Vagina (tissue), 2 donors: ENCODE data around the gene DIP2B. TPM values are rescaled to one million over a fixed set of nuclear protein-coding genes. Genes with fewer than 3 reads are reported as not detected.

Experiments
- DNase-seq, 2 donors: peaks; one replicate each; pipeline ENCODE4 v3.0.0-alpha.2; 2017; ENCODE audit errors: extremely low spot score in 2 of 2
- H3K27ac ChIP-seq: fragments of 200-600 bp; sonication (generic); one replicate; pipeline ENCODE4 v1.5.1; 2019
- H3K27me3 ChIP-seq: fragments of 200-600 bp; sonication (generic); one replicate; pipeline ENCODE4 v1.5.1; 2019
- H3K36me3 ChIP-seq, 2 donors: fragments of 200-600 bp; sonication (generic); one replicate each; pipeline ENCODE4 v1.5.1; 2017 to 2019
- H3K4me1 ChIP-seq: fragments of 200-600 bp; sonication (generic); one replicate; pipeline ENCODE4 v1.5.1; 2019
- H3K4me3 ChIP-seq, 2 donors: fragments of 200-600 bp; sonication (generic); 1 replicate in 1 of 2; 2 replicates in 1 of 2; pipeline ENCODE4 v1.5.1; 2016 to 2019
- H3K9me3 ChIP-seq: fragments of 200-600 bp; sonication (generic); one replicate; pipeline ENCODE4 v1.5.1; 2019
- CTCF ChIP-seq, 3 experiments: fragments of 450-650 bp in 2 of 3; fragments of 200-600 bp in 1 of 3; sonication (generic) in 1 of 3; IDR thresholded peaks; one replicate each; pipeline ENCODE4 v1.5.1; 2017 to 2019; ENCODE audit warnings: antibody characterized with exemption in 3 of 3, mild to moderate bottlenecking in 2 of 3, moderate library complexity in 2 of 3
- POLR2A ChIP-seq, 2 donors: fragments of 450-650 bp; IDR thresholded peaks; one replicate each; pipeline ENCODE4 v1.6.1; 2017; ENCODE audit warnings: antibody characterized with exemption in 2 of 2, mild to moderate bottlenecking in 2 of 2, moderate library complexity in 2 of 2
- POLR2AphosphoS5 ChIP-seq, 2 donors: sonication (generic); formaldehyde crosslinking; IDR thresholded peaks; one replicate each; pipeline ENCODE4 v1.9.0; 2017; ENCODE audit warnings: antibody characterized with exemption in 2 of 2, mild to moderate bottlenecking in 2 of 2, low read depth in 1 of 2; ENCODE audit not compliant: insufficient read depth in 1 of 2
- intact Hi-C: fragments of 100-400 bp; cut with DNase I; formaldehyde crosslinking; loops from one replicate; pipeline ENCODE4 v1.15.1; 2023
- total RNA-seq: library from RNA; depleted of rRNA; stranded (reverse); fragments of >200 nt; gene quantifications from one replicate; pipeline ENCODE4 v1.2.3, GENCODE V29; 2016

DIP2B gene
- total RNA-seq, 1 donor from 2014 or later = 32.2 TPM

- no peak overlapping the region for H3K27ac ChIP-seq
- H3K36me3 ChIP-seq = peaks cover 0 to 76% of the 10 kb centered on the region in 2 donors
- no peak for DNase-seq
- no peaks in the 10 kb centered on the region for H3K9me3 ChIP-seq
- no peak overlapping the region for H3K4me3 ChIP-seq
- no peaks in the 10 kb centered on the region for H3K27me3 ChIP-seq
- no peak for TF ChIP-seq POLR2AphosphoS5 (IDR thresholded peaks at IDR 0.05; ENCODE audit: insufficient read depth in 1 of 2, low read depth in 1 of 2)
- no peak for TF ChIP-seq CTCF (IDR thresholded peaks at IDR 0.05)
- TF ChIP-seq POLR2A (IDR thresholded peaks at IDR 0.05) = no peak
- H3K4me1 ChIP-seq = no peaks in the 10 kb centered on the region
- intact Hi-C loops = no loop called here
Observed at GRCh38 chr12:50706606-50707005, 201.8 kb downstream of the DIP2B start.

DNA sequence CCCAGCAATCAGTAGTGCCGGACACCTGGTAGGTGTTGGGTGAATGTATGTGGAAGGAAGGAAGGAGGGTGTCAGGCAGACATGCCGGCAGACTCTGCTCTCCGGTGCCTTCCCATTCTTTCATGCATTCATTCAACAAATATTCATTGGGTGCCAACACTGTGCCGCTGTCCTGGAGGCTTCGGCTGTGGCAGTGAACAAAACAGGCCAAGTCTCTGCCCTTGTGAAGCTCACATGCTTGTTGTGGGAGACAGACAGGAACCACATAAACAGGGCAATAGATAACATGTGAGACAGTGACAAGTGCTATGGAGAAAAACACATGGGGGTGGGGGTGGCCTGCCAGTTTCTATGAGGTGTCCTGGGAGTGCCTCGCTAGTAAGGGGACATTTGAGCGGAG is 202.6 kb downstream of the DIP2B start:
- H3K4me1 ChIP-seq = no peaks in the 10 kb centered on the region
- no peaks in the 10 kb centered on the region for H3K27me3 ChIP-seq
- DNase-seq = no peak
- no peak overlapping the region for H3K27ac ChIP-seq
- H3K4me3 ChIP-seq = no peak overlapping the region
- no peaks in the 10 kb centered on the region for H3K9me3 ChIP-seq
- H3K36me3 ChIP-seq = peaks cover 0 to 74% of the 10 kb centered on the region in 2 donors
- TF ChIP-seq POLR2AphosphoS5 (IDR thresholded peaks at IDR 0.05; ENCODE audit: insufficient read depth in 1 of 2, low read depth in 1 of 2) (no peak), POLR2A (IDR thresholded peaks at IDR 0.05) (no peak)
- intact Hi-C loops = no loop called here

DNA sequence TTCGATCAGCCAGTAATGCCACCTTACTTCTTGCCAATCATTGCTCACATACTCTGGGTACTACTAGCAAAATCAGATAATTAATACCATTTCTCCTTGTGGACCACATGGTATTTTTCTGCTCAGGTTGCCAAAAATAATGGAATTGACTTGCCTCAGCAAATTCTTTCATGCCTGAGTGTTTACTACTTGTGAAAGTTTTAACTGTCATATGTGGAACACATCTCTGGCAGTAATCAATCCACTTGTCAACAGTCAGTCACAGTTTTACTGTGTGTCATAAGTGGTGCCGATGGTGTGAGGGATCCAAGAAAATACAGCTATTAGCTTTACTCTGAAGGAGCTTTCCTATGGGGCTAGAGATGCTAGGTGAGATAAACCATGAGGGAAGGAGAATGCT is 203.8 kb downstream of the DIP2B start:
- Histone ChIP-seq H3K9me3 (no peaks in the 10 kb centered on the region), H3K4me1 (no peaks in the 10 kb centered on the region), H3K27me3 (no peaks in the 10 kb centered on the region), H3K4me3 (no peak overlapping the region), H3K27ac (no peak overlapping the region), H3K36me3 (peaks cover 0 to 80% of the 10 kb centered on the region in 2 donors)
- no peak for DNase-seq
- no peak for TF ChIP-seq POLR2AphosphoS5 (IDR thresholded peaks at IDR 0.05; ENCODE audit: insufficient read depth in 1 of 2, low read depth in 1 of 2)
- no peak for TF ChIP-seq CTCF (IDR thresholded peaks at IDR 0.05)
- no peak for TF ChIP-seq POLR2A (IDR thresholded peaks at IDR 0.05)
- intact Hi-C loops = no loop called here

DNA sequence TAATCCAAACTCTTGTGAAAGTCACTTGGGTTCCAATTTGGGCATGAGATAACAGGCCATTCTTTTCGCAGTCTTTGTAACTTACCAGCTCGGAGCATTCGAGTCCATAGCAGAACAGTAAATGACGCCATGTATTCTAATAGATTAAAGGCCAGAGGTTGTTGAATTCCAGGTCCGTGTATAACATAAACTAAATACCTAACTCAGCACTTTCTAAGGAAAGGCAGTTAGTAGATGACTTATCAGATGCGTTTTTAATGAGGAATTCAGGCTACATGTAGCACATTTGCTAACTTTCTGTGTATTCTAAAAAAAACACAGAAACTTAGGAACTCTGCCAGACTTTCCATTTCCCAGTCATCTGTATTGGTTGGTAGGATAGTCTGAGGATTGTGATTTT is 206.3 kb downstream of the DIP2B start:
- H3K27ac ChIP-seq = no peak overlapping the region
- intact Hi-C loops = no loop called here
- H3K27me3 ChIP-seq = no peaks in the 10 kb centered on the region
- H3K4me3 ChIP-seq = no peak overlapping the region
- no peaks in the 10 kb centered on the region for H3K4me1 ChIP-seq
- peaks cover 0 to 75% of the 10 kb centered on the region in 2 donors for H3K36me3 ChIP-seq
- TF ChIP-seq CTCF (IDR thresholded peaks at IDR 0.05) = no peak
- TF ChIP-seq POLR2AphosphoS5 (IDR thresholded peaks at IDR 0.05; ENCODE audit: insufficient read depth in 1 of 2, low read depth in 1 of 2) = no peak
- TF ChIP-seq POLR2A (IDR thresholded peaks at IDR 0.05) = no peak
- H3K9me3 ChIP-seq = no peaks in the 10 kb centered on the region
- no peak for DNase-seq

DNA sequence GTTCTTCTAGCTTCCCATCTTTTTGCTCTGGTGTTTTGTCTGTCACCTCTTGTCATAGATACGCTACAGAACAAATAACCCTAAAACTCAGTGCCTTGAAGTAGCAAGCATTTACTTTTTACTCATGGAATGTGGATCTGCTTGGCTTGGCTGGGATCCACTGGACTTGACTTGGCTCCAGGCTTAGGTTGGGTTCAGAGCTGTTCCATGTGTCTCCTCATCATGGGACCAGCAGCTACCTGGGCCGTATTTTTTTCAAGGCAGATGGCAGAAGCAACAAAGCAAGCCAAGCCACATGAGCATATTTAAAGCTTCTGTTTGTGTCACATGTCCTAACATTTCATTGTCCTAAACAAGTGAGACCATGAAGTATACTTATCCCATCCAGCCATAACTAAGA is 210.4 kb downstream of the DIP2B start:
- no peaks in the 10 kb centered on the region for H3K27me3 ChIP-seq
- H3K4me3 ChIP-seq = no peak overlapping the region
- TF ChIP-seq POLR2A (IDR thresholded peaks at IDR 0.05) (no peak), CTCF (IDR thresholded peaks at IDR 0.05) (no peak), POLR2AphosphoS5 (IDR thresholded peaks at IDR 0.05; ENCODE audit: insufficient read depth in 1 of 2, low read depth in 1 of 2) (no peak)
- no peaks in the 10 kb centered on the region for H3K9me3 ChIP-seq
- no peaks in the 10 kb centered on the region for H3K4me1 ChIP-seq
- H3K36me3 ChIP-seq = peaks cover 0 to 61% of the 10 kb centered on the region in 2 donors
- no peak for DNase-seq
- intact Hi-C loops = no loop called here
- H3K27ac ChIP-seq = no peak overlapping the region
